HG03558 (cell line): ENCODE results near the gene RBM20.
"Not testable (repeated sequence)": the region's sequence is repeated elsewhere in the genome, so short reads cannot be mapped to it uniquely, and the experiment has no call there.

Experiments
- ATAC-seq: cut with Tn5 transposase; IDR thresholded peaks from one replicate; pipeline ENCODE4 v1.9.1; 2021; ENCODE audit warnings: moderate number of reproducible peaks; ENCODE audit not compliant: unreplicated experiment; ENCODE audit errors: extremely low read depth

Gene RBM20

DNA sequence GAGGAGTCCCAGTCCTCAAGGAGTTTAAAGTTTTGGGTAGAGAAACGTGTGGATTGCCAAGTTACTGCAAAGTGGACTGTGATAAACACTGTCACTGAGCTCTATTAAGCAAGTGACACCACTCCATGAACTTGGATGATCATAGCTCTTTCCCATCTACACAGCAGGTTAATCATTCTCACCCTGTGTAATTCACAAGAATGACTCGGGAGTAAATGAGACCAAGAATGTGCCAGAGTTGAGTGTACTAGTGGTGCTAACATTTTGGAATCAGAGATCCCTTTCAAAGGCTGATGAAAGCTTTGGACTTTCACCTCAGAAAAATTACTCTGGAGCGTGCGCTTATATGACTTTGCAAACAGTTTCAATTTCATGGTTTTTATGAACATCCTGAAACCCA, 80.8 kb downstream of the RBM20 start:
- ATAC-seq = no peak

DNA sequence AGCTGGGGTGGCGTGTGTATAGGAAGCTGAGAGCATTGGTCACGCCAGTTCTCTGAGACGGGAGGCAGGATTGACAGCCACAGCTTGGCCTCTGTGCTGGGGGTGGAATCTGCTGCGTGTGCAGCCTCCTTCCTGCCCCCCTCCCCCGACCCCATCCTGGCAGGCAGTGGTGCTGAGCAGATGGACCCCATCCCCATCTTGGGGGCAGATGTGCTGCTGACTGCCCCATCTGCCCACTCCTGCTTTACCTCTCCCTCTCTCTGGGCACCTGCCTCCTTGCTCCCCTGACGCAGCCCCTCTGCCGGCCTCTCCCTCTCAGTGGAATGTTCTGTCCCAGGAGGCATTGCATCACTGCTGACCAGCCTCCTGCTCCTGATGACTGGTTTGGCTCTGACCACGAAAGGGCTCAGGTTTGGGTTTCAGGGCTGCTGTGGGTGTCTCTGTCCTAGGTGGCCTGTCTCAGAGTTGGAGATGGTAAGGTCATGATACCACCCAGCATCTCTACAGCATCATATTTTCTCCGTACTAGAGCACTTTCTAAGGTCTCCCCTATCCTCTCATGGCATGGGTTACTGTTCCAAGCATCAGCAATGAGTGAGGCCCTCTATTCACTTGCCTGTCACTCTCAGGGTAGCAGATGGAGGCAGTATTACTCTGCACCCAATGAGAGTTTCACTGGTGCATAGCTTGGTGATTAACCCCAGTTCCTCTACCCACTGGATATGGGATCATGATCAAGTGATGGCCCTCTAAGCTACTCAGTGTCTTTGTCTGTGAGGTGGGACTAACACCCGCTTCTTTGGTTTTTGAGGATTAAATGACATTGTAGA, 81.9 kb downstream of the RBM20 start:
- no peak for ATAC-seq

DNA sequence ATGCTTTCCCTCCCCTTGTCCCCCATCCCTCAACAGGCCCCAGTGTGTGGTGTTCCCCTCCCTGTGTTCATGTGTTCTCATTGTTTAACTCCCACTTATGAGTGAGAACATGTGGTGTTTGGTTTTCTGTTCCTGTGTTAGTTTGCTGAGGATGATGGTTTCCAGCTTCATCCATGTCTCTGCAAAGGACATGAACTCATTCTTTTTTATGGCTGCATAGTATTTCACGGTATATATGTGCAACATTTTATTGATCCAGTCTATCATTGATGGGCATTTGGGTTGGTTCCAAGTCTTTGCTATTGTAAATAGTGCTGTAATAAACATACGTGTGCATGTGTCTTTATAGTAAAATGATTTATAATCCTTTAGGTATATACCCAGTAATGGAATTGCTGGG, 83.6 kb downstream of the RBM20 start:
- not testable (repeated sequence) for ATAC-seq

DNA sequence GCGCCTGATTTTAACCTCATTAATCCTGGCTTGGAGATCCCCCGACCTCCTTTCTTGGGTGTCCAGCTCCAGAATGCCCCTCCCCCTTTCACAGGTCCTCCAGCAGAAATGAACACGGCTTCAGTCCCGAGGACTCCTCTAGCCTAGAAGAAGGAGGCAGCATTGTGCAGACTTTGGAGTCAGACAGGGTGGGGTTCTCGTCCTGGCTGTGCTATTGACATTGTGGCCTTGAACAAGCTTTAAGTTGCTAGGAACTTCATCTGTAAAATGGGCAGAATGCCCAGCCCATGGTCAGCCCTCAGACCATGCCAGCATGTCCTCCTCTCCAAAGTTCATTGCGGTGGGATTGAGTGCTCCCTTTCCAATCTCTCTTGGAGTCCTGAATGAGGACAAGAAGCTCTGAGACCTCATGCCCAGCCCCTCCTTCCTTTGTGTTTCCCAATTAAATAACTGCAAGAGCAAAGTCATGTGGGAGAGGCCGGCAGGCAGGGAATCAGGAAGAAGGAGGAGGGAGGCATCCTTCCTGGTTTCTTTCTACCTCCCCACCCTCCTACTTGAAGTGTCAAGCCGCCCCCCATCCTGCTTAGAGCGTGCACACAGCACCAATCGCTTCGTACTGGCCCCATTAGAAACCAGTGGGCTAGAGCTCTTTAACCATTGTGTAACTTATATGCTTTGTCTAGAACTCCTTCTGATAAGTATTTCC, 86.4 kb downstream of the RBM20 start:
- ATAC-seq = no peak

DNA sequence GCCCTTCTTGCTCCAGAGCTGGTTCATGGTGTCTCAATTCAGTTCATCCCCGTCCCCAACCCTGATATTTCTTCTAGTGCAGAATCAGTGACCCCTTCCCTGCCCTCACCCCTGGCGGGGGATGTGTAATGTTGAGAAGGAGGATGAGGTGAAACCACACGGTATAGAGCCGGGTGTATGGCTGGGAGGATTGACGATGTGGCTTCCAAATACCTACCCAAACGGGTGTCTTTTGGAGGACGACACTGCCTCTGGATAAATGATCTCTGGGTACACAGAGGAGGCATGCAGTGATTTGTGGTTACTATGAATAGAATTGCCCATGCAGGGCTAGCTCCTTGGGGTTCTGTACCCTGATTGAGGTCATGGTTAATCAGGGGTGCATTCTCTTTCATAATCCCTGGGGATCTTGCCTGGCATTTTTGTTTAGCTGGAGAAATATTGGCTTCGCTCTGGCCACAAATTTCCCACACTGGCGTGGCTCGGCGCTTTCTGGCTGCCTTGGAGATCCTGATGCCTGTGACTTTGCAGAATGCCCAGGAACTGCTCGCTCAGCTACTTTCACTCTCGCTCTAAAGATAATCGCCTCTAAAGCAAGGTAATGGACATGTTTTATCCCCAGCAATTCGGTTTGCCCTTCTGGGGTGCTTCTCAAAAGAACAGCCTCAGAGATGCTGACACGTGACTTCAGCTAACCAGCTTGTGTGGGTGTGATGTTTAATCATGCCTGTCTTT, 89.2 kb downstream of the RBM20 start:
- no peak for ATAC-seq

DNA sequence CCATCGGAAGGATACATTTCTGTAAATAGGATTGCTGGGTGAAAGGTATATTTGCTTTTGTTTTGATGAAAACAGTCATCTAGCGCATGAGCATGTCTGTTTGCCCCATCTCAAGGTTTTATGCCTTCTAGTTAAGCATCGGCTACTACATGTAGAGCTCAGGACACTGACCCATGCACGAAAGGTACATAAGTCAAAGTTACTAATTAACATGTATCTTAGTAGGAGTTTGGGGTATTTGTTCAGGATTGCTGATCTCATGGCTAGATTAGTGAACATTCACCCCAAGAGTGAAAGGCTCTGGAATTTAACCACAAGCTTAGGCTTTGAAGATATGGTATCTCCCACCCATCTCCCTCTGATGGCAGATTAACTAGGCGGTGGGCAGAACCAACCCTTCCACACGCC, 91.5 kb downstream of the RBM20 start:
- ATAC-seq = no peak

DNA sequence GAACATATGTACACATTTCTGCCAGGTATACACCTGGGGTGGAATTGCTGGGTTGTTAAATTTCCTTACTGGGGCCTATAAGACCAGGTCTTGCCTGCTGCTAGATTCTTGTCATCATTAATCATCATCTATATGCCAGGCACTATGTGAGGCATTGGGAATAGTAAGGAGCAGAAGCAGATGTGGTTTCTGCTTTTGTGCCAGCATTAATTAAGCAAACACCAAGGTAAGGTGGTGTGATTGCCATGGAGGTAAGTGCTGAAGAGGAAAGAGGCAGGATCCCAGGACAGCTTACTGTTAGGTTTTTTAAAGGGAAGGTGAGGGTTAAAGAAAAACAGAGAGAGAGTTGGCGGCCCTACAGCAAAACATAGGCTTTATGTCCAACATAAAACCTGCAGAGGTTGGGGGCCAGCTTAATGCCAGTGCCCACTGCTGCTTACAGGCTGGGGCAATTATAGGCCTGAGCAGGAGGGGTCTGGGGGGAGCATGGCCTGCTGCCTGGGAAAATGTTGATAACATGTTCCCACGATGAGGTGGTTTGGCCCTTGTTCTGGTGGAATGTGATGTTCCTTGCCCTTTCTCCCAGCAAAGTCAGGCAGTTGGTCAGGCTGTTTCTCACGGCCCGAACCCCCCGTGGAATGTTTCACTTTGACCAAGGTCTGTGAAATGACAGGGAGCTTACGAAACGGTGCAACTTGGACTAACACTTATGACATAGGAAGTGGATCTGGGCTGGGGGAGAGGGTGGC, 93.9 kb downstream of the RBM20 start:
- ATAC-seq = no peak

DNA sequence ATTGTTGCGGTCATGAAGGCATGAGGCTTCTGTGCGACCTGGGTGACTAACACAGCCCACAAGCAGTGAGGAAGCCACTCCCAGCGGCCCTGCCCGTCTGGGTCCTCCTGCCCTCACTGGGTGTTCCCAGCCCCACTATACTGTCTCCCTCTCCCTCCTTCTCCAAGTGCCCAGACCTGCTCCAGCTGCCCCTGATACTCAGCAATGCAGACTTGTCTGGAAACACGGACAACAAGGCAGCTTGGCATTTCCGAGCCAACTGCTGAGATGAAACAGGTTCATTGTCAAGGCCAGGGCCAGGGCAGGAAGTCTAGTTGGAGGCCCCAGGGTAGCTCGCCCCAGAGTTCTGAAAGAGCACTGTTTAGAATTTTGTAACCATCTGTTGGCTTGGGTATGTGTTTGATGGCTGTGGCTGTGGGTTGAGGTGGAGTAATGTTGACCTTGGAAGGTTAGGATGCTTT, 95.7 kb downstream of the RBM20 start:
- no peak for ATAC-seq

DNA sequence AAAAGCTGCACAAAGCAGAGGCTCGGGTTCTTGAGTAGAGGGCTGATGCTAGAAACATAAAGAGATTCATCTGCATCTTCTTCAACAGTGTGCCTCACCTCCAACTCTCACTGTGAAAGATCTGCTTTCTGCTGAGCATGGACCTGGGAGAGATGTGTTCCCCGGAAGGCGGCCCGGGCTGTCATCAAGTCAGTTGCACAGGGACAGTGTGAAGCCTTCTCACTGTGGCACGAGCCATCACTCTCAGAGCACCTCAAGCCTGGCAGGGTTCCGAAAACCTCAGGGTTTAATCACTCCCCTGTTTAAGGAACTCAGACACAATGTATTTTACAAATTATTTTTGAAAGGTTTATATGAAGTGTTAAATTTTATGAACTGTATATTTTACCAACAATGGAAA, 98.7 kb downstream of the RBM20 start:
- no peak for ATAC-seq

DNA sequence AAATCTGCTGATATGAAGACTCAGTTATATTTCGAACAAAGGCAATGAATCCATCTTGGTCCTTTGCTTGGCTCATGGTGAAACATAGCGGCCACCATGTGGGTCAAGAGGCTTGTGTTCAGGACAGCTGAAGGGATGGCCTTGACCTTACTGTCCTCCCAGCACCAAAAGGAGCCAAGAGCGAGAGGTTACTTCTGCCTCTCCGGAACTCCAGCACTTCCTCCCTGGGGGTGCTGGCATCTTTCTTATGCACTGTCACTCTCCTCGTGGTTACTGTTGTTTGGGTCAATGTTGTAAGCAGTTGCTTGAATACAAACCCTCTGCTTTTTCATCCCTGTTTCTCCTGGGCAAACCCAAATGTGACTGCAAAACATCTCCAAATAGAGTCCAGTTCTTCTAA, 100.6 kb downstream of the RBM20 start:
- no peak for ATAC-seq

DNA sequence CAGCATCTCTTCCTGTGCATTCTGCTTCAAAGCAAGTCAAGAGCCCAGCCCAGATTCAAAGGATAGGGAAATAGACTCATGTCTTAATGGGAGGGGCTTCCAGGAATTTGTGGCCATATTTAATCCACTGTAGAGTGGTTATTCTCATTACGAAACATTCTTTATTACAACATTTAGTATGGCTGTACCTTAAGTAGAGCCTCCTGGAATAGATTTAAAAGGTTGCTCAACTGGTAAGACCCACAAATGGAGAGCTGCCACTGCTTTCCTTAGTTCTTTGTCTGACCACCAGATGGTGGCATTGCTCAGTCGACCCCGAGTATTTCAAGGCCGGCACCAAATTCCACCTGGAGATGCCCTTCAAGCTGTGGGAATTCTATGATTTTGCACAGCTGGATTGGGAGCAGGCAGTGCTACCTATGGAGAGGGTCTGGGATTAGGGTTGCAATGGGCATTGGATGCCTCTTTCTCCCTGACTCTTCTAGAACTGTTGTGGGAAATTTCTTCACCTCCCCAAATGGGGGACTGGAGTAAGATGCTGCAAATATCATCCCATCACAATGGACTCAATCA, 102.2 kb downstream of the RBM20 start:
- ATAC-seq = peak; percentile 50

DNA sequence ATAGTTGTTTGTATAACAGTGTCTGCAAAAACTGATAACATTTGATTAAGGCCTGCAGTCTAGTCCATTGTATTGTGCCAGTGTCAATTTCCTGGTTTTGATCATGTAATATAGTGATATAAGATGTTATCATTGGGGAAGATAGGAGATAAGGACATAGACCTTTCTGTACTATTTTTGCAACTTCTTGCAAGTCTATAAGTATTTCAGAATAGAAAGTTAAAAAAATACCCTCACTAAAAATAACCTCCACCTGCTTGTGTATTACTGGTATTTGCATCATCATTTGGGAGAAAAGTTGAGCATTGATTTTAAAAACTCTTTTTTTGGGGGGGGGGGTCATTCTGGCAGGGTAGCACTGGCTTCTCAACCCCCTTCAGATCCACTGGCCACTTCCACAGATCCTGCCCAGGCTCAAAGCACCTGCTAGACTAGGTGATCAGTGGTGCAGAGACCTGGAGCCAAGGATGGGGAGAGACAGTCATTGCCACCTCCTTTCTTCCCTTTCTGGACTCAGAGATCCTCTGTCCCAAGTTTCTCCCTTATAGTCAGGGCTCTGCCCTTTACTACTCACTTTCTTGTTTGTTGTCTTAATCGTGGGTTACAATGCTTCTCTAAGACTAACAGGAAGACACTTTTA, 103.0 kb downstream of the RBM20 start:
- no peak for ATAC-seq

DNA sequence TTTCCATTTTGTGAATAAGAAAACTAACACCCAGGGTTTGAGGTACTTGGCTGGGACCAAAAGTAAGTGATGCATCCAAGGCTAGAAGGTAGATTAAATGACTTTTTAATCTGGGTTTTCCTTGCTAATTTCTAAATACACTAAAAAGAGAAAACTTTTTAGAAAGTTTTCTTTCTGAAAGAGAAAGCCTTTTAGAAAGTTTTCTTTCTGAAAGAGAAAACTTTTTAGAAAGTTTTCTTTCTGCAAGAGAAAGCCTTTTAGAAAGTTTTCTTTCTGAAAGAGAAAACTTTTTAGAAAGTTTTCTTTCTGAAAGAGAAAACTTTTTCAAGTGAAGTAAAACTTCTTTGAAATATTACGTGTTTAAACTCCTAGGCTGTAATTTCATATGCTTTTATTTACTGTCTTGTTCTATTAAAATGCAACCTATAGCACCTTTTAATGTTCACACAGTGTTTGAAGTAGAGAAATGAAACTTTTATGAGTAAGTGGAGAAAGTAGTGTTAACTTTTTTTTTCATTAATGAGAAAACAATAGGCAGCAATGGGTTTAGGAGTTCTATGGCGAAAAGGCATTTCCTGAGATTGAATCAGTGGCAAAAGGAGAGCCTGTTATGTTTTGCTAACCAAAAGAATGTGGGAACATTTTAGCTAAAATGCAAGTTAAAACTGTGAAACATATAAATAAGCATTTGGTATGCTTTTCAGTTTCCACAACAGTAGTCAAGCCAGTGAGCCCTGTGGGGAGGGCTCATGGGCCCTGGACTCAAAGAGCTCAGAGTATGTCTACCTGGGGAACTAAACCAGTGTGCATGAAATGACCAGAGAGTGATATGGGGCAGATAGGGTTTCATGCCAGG, 103.7 kb downstream of the RBM20 start:
- no peak for ATAC-seq

DNA sequence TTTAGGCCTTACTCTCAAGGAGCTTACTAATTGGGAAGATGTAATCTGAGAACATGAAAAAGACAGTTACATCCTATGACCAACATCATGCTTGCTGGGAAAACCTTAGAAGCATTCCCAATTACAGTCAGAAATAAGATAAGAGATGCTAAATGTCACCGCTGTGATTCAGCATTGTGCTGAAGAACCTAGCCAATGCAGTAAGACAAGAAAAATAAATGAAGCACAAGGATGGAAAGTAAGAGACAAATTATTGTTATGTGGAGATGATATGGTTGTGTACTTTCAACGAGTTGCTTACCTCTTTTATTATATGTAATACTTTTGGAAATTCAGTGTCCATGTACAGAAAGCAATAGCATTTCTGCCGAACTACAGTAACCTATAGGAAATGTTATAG, 104.8 kb downstream of the RBM20 start:
- no peak for ATAC-seq

DNA sequence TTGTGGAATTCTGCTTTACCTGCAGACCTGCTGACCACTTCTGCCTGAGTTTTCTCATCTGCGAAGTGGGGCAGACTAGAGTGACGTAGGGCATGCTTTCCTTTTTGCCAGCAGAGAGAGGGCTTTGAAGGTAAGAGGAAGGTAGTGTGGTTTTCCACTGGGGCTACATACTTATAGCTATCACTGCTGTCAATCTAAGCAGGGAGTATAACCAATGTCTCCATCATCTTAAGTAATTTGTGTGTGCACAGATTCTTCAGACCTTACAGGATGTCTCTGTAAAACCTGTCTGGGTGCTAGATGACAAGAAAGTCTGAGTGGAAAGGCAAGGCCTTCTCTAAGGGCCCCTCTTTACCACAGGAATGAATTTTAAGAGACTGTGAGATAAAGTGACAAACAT, 106.8 kb downstream of the RBM20 start:
- no peak for ATAC-seq

DNA sequence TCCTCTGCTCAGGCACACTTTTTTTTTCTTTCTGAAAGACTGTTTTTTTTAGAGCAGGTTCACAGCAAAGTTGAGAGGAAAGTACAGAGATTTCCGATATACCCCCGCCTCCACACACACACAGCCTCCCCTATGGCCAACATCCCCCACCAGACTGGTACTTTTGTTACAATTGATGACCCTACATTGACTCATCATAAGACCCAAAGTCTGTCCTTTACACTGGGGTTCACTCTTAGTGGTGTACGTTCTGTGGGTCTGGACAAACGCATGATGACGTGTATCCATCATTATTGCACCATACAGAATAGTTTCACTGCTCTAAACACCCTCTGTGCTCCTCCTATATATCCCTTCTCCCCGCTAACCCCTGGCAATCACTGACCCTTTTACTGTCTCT, 107.7 kb downstream of the RBM20 start:
- no peak for ATAC-seq

DNA sequence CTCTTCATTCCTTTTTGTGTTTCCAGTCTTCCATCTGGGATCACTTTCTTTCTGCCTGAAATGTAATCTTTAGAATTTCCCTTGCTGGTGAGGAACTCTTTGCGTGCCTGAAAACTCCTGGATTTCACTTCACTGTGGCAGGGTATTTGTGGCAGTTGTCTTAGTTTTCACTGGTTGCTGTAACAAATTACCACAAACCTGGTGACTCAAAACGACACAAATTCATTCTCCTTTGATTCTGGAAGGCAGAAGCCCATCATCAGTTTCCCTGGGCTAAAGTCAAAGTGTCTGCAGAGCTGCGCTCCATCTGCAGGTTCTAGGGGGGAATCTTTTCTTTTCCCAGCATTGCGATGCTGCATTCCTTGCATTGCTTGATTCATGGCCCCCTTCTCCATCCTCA, 109.3 kb downstream of the RBM20 start:
- ATAC-seq = no peak

DNA sequence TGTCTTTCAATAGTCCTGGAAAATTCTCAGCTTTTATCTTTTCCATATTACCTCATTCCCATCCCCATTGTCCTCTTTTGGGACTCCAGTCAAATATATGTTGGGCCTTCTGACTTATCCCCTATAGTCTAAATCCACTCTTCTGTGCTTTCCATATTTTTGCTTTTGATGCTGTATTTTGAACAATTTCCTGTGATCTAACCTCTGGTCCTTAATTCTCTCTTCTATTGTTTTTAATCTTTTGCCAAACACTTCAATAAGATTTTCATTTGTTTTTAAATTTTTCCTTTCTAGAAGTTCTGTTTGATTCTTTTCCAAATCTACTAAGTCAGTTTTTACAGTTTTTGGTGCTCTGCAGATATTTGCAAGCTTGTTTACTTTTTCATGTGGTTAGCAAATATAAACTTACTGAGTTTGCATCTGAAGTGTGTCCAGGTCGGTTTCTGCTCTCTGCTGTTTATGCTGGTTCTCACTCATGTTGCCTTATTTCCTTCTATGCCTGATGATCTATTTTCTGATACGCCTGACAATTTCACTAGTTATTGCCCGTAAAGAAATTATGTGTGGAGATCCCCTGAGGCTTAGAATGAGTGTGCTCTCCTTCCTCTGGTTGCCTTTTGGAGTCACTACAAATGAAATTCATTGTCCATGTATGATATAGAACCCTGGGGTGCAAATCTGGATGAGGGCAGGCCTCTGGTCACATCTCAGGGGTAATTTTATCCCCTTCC, 110.4 kb downstream of the RBM20 start:
- ATAC-seq = no peak
